Measurements from ENCODE around the gene AHRR. TPM values are rescaled to one million over a fixed set of nuclear protein-coding genes. Genes with fewer than 3 reads are reported as not detected.
"Not testable (repeated sequence)": the region's sequence is repeated elsewhere in the genome, so short reads cannot be mapped to it uniquely, and the experiment has no call there.

Gene AHRR
- 3.2 and 3.3 TPM in 2 replicates for total RNA-seq (2022)
- percentile 34 among the genes with signal in this experiment for Bru-seq, nascent RNA
- percentile 49 among the genes with signal in this experiment for BruChase-seq, experiment 1, labeled RNA remaining after a 6-hour chase
- BruChase-seq, experiment 2, labeled RNA remaining after a 2-hour chase = percentile 39 among the genes with signal in this experiment
- long read RNA-seq, partial matches to known transcripts = 0 of 4 reads
- long read RNA-seq, other reads (novel, unspliced or antisense) = 4 of 4 reads

DNA sequence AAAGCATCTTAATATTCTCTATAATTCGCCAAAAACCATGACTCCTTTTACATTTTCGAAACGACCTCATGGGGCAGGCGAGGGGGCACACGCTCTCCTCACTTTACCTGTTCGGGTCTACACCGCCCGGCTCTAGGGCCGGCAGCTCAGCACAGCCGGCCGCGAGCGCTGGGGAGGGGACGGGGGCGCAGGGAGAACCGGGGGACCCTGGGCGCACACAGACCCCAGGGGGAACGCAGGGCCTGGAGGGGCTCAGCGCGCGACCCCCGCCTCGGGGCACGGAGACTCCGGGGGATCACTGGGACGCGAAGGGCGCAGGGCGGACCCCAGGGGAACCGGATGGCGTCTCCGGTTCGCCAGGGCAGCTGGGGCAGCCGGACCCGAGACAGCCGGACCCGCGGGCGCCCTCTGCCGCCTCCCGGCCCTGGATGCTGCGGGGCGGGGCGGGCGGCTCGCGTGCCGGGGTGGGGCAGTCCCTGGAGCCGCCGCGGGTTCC is at the start of gene AHRR:
Gene AHRR, plus strand, starts transcription at position 485 of the 496 bp plus-strand sequence. CDS start 22,189 bp downstream, outside the sequence.
- H3K4me1 Mint-ChIP-seq (ENCODE audit: insufficient read depth, unreplicated experiment) = no peaks in the 10 kb centered on the region
- no peak within 1 kb of the TSS for H3K27ac Mint-ChIP-seq (ENCODE audit: low read depth, unreplicated experiment)
- intact Hi-C loops (cut with micrococcal nuclease) = no loop called here
- DNase-seq (ENCODE audit: unreplicated experiment) = peak; percentile 62
- peaks cover 9% of the 10 kb centered on the region for H3K36me3 Mint-ChIP-seq (ENCODE audit: insufficient read depth, unreplicated experiment)
- H3K27me3 Mint-ChIP-seq (ENCODE audit: insufficient read depth, unreplicated experiment) = no peaks in the 10 kb centered on the region
- ChIA-PET POLR2A (no interaction called here), CTCF (interaction anchor here (0.7 to 8.3 kb wide), 6 partner anchors 9 to 1498 kb away, joined by 3 to 94 read pairs (median 3); no protein-coding TSS in a partner anchor)
- no peaks in the 10 kb centered on the region for H3K9me3 Mint-ChIP-seq (ENCODE audit: unreplicated experiment)
- no TSS peak for BruUV-seq (replicated peaks)
- TF ChIP-seq, protein P1, sequence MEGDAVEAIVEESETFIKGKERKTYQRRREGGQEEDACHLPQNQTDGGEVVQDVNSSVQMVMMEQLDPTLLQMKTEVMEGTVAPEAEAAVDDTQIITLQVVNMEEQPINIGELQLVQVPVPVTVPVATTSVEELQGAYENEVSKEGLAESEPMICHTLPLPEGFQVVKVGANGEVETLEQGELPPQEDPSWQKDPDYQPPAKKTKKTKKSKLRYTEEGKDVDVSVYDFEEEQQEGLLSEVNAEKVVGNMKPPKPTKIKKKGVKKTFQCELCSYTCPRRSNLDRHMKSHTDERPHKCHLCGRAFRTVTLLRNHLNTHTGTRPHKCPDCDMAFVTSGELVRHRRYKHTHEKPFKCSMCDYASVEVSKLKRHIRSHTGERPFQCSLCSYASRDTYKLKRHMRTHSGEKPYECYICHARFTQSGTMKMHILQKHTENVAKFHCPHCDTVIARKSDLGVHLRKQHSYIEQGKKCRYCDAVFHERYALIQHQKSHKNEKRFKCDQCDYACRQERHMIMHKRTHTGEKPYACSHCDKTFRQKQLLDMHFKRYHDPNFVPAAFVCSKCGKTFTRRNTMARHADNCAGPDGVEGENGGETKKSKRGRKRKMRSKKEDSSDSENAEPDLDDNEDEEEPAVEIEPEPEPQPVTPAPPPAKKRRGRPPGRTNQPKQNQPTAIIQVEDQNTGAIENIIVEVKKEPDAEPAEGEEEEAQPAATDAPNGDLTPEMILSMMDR (IDR thresholded peaks at IDR 0.05; ENCODE audit: unreplicated experiment) = peak; percentile 67
- H3K4me3 Mint-ChIP-seq (ENCODE audit: unreplicated experiment) = peak within 1 kb of the TSS; percentile 59

DNA sequence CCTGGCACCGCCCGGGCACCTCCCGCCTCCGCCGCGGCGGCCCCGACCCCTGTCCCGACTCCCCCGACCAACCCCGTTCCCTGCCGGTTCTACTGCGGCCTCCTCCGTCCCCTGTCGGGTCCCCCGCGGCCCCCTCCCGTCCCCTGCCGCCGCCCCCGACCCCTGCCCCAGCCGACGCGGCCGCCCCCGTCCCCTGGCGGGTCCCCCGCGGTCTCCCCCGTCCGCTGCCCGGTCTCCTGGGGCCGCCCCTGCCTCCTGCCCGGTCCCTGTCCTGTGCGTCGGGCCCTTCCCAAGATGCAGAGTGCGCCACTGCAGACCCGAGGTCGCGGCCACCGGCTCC is 49.7 kb upstream of the AHRR start:
- Mint-ChIP-seq H3K27ac (ENCODE audit: low read depth, unreplicated experiment) (peak overlapping the region; percentile 78), H3K36me3 (ENCODE audit: insufficient read depth, unreplicated experiment) (peaks cover 44% of the 10 kb centered on the region), H3K4me3 (ENCODE audit: unreplicated experiment) (peak overlapping the region; percentile 78), H3K4me1 (ENCODE audit: insufficient read depth, unreplicated experiment) (peaks cover 16% of the 10 kb centered on the region)
- DNase-seq (ENCODE audit: unreplicated experiment); BruUV-seq (replicated peaks); H3K9me3 Mint-ChIP-seq (ENCODE audit: unreplicated experiment); intact Hi-C loops (cut with micrococcal nuclease); CTCF ChIA-PET; H3K27me3 Mint-ChIP-seq (ENCODE audit: insufficient read depth, unreplicated experiment): not testable (repeated sequence)
- POLR2A ChIA-PET = interaction anchor here (0.8 to 2.5 kb wide), 13 partner anchors 10 to 254 kb away, joined by 3 to 29 read pairs (median 4); partner anchors contain the start of genes CCDC127, EXOC3 and SDHA

DNA sequence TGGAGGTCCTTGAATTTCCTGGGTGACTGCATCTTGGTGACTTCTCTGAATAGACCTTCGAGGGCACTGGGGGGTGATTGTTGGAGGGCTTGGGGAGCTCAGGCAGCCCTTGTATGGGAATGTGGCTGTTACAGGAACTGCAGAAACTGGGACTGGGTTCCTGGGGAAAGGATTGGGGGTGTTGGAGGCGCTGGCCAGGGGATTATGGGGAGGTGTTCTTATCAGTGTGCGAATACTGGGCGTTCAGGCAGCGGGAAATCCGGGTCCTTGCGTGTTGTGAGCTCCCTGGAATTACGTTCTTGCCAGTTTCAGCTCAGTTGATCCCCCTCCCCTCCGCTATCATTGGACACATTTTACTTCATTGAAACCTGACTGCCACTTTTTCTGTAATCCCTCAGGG is 48.4 kb upstream of the AHRR start:
- peaks cover 50% of the 10 kb centered on the region for H3K36me3 Mint-ChIP-seq (ENCODE audit: insufficient read depth, unreplicated experiment)
- DNase-seq (ENCODE audit: unreplicated experiment); H3K27me3 Mint-ChIP-seq (ENCODE audit: insufficient read depth, unreplicated experiment); POLR2A ChIA-PET; H3K9me3 Mint-ChIP-seq (ENCODE audit: unreplicated experiment); BruUV-seq (replicated peaks); intact Hi-C loops (cut with micrococcal nuclease): not testable (repeated sequence)
- H3K4me3 Mint-ChIP-seq (ENCODE audit: unreplicated experiment) = peak overlapping the region; percentile 78
- H3K27ac Mint-ChIP-seq (ENCODE audit: low read depth, unreplicated experiment) = peak overlapping the region; percentile 78
- CTCF ChIA-PET = interaction anchor here (0.6 to 1.0 kb wide), 2 partner anchors 15 to 85 kb away, joined by 3 read pairs; no protein-coding TSS in a partner anchor
- peaks cover 16% of the 10 kb centered on the region for H3K4me1 Mint-ChIP-seq (ENCODE audit: insufficient read depth, unreplicated experiment)

DNA sequence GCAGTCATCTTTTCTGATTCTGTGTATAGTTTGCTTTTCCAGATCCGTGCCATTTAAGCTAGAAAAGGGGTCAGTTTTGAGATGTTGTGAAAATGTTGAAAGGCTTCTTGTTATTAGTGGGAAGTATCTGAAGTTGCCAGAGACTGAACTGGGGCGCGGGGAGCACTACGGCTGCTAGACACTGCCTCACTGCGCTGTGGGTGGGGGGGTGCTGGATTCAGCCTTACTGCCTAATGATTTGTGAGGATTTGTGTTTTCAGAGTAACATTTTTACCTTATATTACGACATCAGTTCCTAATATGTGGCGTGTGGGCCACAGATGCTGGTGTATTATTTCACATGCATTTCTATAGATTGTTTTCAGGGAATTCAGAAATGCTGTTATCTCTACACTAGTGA is 48.0 kb upstream of the AHRR start:
- H3K36me3 Mint-ChIP-seq (ENCODE audit: insufficient read depth, unreplicated experiment) = peaks cover 50% of the 10 kb centered on the region
- CTCF ChIA-PET = interaction anchor here (0.6 to 1.0 kb wide), 2 partner anchors 14 to 85 kb away, joined by 3 read pairs; no protein-coding TSS in a partner anchor
- intact Hi-C loops (cut with micrococcal nuclease); BruUV-seq (replicated peaks); H3K27me3 Mint-ChIP-seq (ENCODE audit: insufficient read depth, unreplicated experiment); H3K9me3 Mint-ChIP-seq (ENCODE audit: unreplicated experiment); DNase-seq (ENCODE audit: unreplicated experiment); POLR2A ChIA-PET: not testable (repeated sequence)
- H3K4me3 Mint-ChIP-seq (ENCODE audit: unreplicated experiment) = peak overlapping the region; percentile 78
- H3K4me1 Mint-ChIP-seq (ENCODE audit: insufficient read depth, unreplicated experiment) = peaks cover 16% of the 10 kb centered on the region
- peak overlapping the region; percentile 78 for H3K27ac Mint-ChIP-seq (ENCODE audit: low read depth, unreplicated experiment)

DNA sequence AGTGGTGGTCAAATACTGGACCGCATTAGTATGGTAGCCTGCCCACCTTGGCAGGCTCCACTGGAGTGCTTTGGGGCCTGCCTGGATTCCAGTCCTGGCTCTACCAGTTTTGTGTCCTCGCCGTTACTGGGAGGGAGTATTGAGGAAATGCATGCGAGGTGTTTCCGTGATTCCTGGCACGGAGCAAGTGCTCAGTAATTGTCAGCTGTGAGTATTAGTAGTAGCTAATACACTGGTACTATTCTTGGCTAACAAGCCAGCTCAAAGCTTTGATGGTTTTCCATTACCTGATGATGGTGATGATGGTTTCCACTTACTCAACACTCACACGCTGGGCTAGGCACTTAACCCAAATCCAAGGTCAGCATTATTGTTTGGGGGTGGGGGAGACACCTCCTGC is 47.2 kb upstream of the AHRR start:
- intact Hi-C loops (cut with micrococcal nuclease); DNase-seq (ENCODE audit: unreplicated experiment); BruUV-seq (replicated peaks); H3K27me3 Mint-ChIP-seq (ENCODE audit: insufficient read depth, unreplicated experiment); H3K9me3 Mint-ChIP-seq (ENCODE audit: unreplicated experiment); H3K4me3 Mint-ChIP-seq (ENCODE audit: unreplicated experiment); H3K27ac Mint-ChIP-seq (ENCODE audit: low read depth, unreplicated experiment): not testable (repeated sequence)
- H3K36me3 Mint-ChIP-seq (ENCODE audit: insufficient read depth, unreplicated experiment) = peaks cover 50% of the 10 kb centered on the region
- peaks cover 16% of the 10 kb centered on the region for H3K4me1 Mint-ChIP-seq (ENCODE audit: insufficient read depth, unreplicated experiment)
- CTCF ChIA-PET = interaction anchor here (0.6 to 1.1 kb wide), 2 partner anchors 86 to 162 kb away, joined by 3 to 5 read pairs; no protein-coding TSS in a partner anchor
- POLR2A ChIA-PET = interaction anchor here (1.2 kb wide), 2 partner anchors 55 to 198 kb away, joined by 3 to 5 read pairs; no protein-coding TSS in a partner anchor

DNA sequence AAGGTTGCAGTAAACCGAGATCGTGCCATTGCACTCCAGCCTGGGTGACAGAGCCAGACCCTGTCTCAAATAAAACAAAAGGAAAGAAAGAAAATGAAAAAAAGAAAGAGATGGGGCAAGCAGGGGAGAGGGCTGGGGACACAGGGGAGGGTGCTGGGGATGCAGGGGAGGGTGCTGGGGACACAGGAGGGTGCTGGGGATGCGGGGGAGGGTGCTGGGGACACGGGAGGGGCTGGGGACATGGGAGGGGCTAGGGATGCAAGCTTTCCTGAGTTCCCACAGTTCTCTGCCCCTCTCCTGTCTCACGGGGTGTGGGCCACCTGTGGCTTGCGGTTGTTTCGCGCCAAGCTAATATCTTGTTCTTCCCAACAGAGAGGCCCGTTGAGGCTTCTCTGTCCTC is 42.9 kb upstream of the AHRR start:
- Mint-ChIP-seq H3K27me3 (ENCODE audit: insufficient read depth, unreplicated experiment) (no peaks in the 10 kb centered on the region), H3K27ac (ENCODE audit: low read depth, unreplicated experiment) (no peak overlapping the region), H3K9me3 (ENCODE audit: unreplicated experiment) (peaks cover 16% of the 10 kb centered on the region), H3K4me3 (ENCODE audit: unreplicated experiment) (no peak overlapping the region), H3K4me1 (ENCODE audit: insufficient read depth, unreplicated experiment) (peaks cover 6% of the 10 kb centered on the region), H3K36me3 (ENCODE audit: insufficient read depth, unreplicated experiment) (peaks cover 40% of the 10 kb centered on the region)
- BruUV-seq (replicated peaks) = no TSS peak
- TF ChIP-seq, protein P1 (IDR thresholded peaks at IDR 0.05; ENCODE audit: unreplicated experiment) = no peak
- intact Hi-C loops (cut with micrococcal nuclease) = no loop called here
- ChIA-PET POLR2A (no interaction called here), CTCF (interaction anchor here (0.9 to 1.1 kb wide), 2 partner anchors 30 to 91 kb away, joined by 3 read pairs; no protein-coding TSS in a partner anchor)
- DNase-seq (ENCODE audit: unreplicated experiment) = no peak

DNA sequence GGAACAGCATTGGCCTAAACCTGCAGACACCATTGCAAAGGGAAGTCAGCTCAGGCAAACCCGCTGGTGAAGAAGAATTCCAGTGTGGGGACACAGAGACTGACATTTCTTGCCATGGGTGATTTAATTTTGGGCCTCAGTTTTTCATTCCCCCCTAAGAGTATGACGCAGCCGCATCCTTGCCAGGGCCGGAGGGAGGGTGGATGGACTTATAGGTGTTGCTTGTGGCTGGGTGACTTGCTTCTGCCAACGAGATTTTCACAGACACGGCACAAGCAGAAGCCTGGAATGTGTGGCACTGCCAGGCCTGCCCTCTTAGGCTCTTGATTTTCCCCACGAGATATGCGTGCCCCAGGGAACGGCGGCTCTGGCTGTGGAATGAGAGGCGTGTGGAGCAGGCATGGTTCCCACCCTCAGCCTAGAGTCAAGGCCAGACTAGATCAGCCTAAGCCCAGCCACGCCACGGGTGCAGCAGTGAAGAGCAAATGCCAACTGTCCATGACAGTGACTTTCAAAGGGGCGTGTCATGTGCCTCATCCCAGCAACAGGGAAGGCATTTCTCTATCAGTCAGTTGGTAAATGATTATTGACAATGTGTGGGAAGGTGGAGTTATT is 42.4 kb upstream of the AHRR start:
- H3K36me3 Mint-ChIP-seq (ENCODE audit: insufficient read depth, unreplicated experiment) = peaks cover 38% of the 10 kb centered on the region
- intact Hi-C loops (cut with micrococcal nuclease); H3K4me1 Mint-ChIP-seq (ENCODE audit: insufficient read depth, unreplicated experiment); H3K27ac Mint-ChIP-seq (ENCODE audit: low read depth, unreplicated experiment); POLR2A ChIA-PET; H3K27me3 Mint-ChIP-seq (ENCODE audit: insufficient read depth, unreplicated experiment); DNase-seq (ENCODE audit: unreplicated experiment); CTCF ChIA-PET; H3K4me3 Mint-ChIP-seq (ENCODE audit: unreplicated experiment); BruUV-seq (replicated peaks): not testable (repeated sequence)
- peaks cover 16% of the 10 kb centered on the region for H3K9me3 Mint-ChIP-seq (ENCODE audit: unreplicated experiment)
